LNCaP clone FGC (cell line): ENCODE data around the gene BTBD1.
A peak's percentile ranks its signal among the peaks of the same experiment; 100 is the strongest.

Experiments
- DNase-seq: peaks from one replicate; pipeline ENCODE4 v3.0.0-alpha.2; 2011; ENCODE audit warnings: low read depth
- H3K4me3 ChIP-seq: 2 replicates; pipeline ENCODE4 v1.5.1; 2011; ENCODE audit warnings: mild to moderate bottlenecking, low read depth, low read length, control low read depth
- CTCF ChIP-seq: IDR thresholded peaks from 2 replicates; pipeline ENCODE4 v1.5.1; 2012; ENCODE audit warnings: mild to moderate bottlenecking; ENCODE audit not compliant: control insufficient read depth, insufficient read depth; ENCODE audit errors: extremely low read depth

Gene BTBD1

GRCh38 chr15:83066734-83067637, at the start of gene BTBD1:
Gene BTBD1 (minus strand): TSS chr15:83067252. CDS start chr15:83067151, 101 bp downstream.
- TF ChIP-seq CTCF = no peak; the same call in none of the 2 replicates

GRCh38 chr15:83115831-83116565, 48.9 kb upstream of the BTBD1 start:
- H3K4me3 ChIP-seq = no peak overlapping the region
- no peak for DNase-seq
- TF ChIP-seq CTCF = no peak

More at GRCh38 chr15:83066734-83067637, at the start of gene BTBD1:
- DNase-seq = peak; percentile 69
- H3K4me3 ChIP-seq = peak within 1 kb of the TSS; percentile 82

- no peak for TF ChIP-seq CTCF
- no peak for DNase-seq
- no peak overlapping the region for H3K4me3 ChIP-seq
Observed at GRCh38 chr15:83115410-83115809, 48.4 kb upstream of the BTBD1 start.

GRCh38 chr15:83114856-83115255, 47.8 kb upstream of the BTBD1 start:
- no peak for TF ChIP-seq CTCF
- DNase-seq = no peak
- H3K4me3 ChIP-seq = no peak overlapping the region

GRCh38 chr15:83113881-83114674, 47.0 kb upstream of the BTBD1 start:
- no peak overlapping the region for H3K4me3 ChIP-seq
- no peak for TF ChIP-seq CTCF
- DNase-seq = no peak

- no peak for DNase-seq
- H3K4me3 ChIP-seq = no peak overlapping the region
- no peak for TF ChIP-seq CTCF
Observed at GRCh38 chr15:83112956-83113299, 45.9 kb upstream of the BTBD1 start.
